Activated CD4-positive, alpha-beta T cell treated with anti-CD3 and anti-CD28 coated beads, Interleukin-2, amount 50 U/mL, for 48 hours (primary cell): ENCODE measurements around the gene MAP4K3.

Experiments
- DNase-seq, 2 experiments: peaks; one replicate each; pipeline ENCODE4 v3.0.0-alpha.2; 2020

The MAP4K3 gene

DNA sequence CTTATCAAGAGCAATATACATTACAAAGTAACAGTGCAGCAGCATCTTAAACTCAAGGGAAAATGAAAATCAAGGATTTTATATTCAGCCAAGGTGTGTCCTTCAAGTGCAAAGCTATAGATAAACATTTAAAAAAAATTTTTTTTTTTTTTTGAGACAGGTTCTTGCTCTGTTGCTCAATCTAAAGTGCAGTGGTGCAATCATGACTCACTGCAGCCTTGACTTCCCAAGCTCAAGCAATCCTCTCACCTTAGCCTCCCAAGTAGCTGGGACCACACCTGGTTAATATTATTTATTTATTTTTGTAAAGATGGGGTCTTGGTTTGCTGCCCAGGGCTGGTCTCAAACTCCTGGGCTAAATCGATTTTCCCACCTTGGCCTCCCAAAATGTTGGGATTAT lies 202.3 kb downstream of the MAP4K3 start:
- DNase-seq, result no peak

DNA sequence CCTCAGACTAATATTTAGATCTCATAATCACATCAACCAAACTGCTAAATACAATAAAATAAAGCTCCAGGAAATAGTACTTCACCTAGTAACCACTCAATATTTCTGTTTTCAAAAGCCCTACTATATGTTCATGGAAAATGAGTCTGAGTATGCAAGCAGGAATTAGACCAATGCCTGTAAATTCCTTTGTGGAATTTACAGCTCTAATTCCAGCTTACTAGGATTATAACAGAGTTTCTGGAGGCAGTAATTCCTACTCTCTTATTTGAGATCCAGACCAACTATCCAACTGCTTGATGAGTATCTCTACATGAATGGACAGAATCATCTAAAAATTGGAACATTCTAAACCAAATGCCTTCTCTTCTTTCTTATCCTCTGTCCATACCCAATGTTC lies 204.9 kb downstream of the MAP4K3 start:
- no peak for DNase-seq

DNA sequence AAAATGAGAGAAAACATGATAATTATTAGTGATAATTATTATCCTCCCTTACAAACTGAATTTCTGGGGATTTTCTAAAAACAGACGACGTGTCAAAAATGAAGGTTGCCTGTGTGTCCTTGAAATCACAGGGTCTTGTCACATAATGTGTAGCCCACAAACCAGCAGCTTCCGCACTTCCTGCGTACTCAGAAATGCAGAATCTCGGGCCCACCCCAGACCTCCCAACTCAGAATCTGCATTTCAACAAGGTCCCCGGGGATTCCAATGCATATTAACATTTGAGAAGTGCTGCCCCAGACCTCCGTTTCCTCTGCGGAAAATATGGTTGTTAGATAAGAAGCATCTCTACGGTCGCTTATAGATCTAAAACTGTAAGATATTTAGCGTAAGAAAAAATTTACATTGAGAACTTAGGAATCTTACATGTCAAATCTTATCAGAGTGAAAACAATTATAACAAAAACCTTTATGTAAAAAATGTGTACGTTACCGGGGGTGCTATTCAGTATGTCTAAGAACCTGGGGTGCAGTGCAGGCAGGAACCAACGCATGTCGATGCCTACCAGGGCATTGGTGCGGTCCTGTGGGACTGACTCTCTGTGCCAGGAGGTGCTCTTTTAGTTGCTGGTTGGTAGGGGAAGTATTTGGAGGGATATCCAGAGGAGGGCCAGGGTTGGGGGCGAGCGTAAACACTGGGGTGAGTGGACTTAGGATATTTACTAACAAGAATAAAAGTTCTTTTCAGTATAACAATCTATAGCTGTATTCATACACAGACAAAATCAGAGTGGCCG lies 208.5 kb downstream of the MAP4K3 start:
- DNase-seq, result peak in 1 of 2 experiments; percentile 29

DNA sequence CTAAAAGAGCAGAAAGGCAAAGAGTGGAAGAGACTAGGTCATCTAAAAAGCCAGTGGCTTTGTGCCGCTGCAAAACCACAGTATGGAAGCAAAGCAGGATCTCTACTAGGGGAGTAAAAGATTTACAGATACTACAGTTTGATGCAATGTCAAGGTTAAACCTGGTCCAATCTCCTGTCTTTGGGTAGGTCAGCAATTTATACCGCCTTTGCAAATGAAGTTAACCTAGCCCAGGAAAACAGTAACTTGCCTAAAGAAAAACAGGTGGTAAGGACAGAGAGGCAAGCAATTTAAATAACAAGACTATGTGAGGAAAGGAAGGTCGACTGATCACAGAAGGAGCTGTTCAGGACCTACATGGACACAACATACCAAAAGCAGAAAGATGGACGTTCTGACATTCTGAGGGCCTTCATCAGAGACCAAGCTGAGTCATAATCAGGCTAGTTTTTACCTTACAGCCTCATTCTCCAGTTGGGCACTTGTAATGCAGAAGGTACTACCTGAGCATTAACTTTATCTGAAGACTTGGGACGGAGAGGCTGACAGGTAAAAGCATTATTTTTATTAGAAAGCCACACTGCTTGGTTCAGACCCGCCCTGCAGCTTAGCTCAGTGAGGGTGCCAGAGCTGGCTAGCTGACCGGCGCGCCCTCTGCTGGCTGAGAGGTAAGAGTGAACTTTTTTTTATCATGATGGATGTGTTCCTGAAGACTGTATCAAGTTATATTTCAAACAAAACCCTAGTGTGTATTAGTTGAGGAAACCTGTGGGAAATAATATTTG lies 209.3 kb downstream of the MAP4K3 start:
- DNase-seq, result peak; percentile 83

DNA sequence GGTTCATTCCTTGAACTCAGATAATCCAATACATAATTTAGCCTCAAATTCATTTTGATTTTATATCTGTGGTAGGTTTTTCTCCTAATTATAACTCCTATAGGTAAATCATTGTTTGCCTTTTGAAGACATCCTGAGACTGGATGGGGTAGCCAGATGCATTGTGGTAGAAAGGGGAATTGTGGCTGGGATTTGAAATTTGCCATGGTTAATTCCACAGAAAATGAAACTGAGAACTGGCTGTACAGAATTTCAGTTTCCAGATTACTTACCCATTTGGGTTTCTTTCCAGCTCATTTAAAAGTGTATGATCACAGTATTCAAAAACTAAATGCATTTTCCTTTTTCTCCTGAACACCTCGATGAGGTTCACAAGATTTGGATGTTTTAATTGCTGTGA lies 211.5 kb downstream of the MAP4K3 start:
- DNase-seq, result no peak

DNA sequence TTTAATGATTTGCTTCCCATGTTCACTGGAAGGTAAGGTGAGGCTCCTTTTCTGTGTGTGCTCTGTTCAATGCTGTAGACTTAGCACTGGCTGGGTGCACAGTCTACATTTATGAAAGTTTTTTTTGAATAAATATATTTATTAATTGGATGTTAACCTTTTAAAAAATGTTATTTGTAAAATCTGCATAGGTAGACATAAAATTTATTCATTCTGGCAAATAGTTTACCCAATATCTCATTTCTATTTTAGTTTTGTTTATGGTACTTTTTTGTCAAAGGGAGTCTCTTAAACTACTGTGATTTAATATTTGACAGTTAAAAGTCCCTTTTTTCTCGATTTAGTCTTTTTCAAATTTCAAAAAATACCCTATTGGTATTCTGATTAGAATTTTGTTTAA lies 213.2 kb downstream of the MAP4K3 start:
- DNase-seq, result no peak

DNA sequence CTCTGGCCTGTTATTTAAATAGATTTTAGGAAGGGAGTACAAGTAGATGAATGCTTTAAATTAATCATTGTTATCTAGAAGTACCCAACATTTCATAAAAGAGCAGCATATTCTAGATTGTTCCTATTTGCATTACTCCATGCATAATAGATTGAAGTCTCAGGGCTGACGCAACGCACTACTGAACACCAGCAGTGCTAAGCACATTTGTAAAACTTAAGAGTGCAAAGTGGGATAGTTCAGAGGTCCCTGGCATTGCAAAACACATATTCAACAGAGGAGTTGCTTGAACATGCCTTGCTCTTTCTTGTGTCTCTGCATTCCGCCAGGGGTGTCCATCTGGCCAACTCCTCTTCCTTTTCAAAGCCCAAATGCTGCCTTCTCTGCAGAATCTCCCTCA lies 215.6 kb downstream of the MAP4K3 start:
- DNase-seq, result no peak

DNA sequence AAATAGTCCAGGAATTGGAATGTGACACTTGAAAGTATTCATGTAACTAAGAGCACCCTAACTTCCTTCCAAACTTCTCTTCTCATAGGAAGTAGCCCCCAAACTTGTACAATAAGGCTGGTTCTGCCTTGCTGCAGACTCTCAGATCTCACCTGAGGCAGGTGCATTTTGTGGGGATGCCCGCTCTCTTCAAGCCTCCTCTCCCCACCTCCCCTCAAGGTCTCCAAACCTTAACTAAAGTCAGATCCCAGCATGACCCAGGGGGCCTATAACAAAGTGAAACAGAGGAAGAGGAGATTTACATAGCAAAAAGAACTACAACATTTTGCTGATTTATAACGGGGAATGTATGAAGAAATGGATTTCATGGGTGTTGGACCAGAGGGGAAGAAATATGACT lies 216.9 kb downstream of the MAP4K3 start:
- no peak for DNase-seq

DNA sequence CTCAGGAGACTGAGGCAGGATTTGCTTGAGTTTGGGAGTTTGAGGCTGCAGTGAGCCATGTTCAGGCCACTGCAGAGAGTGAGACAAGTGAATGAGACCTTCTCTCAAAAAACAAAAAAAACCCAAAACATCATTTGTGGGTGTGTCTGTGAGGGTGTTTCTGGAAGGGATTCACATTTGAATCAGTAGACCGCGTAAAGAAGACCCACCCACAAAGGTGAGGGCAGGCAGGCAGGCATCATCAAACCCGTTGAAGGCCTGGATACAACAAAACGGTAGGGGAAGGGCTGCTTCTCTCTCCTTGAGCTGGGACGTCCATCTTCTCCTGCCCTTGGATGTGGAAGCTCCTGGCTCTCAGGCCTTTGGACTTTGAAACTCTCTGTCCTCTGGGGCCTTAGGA lies 218.7 kb downstream of the MAP4K3 start:
- DNase-seq, result no peak

DNA sequence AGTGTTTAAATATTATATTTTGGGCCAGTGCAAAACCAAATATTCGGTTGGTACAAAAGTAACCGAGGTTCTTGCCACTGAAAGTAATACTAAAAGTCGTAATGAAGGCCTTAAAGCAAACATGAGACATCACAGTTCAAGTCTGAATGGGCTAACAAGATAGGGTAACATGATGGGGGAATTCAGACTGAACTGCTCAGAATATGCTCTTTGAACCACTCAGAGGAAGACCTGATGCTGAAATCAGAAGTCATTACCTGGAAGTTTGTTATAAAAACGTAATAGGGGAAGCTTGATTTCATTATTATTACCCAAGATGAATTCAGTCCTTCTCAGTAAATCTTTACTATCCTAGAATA lies 219.9 kb downstream of the MAP4K3 start:
- no peak for DNase-seq

DNA sequence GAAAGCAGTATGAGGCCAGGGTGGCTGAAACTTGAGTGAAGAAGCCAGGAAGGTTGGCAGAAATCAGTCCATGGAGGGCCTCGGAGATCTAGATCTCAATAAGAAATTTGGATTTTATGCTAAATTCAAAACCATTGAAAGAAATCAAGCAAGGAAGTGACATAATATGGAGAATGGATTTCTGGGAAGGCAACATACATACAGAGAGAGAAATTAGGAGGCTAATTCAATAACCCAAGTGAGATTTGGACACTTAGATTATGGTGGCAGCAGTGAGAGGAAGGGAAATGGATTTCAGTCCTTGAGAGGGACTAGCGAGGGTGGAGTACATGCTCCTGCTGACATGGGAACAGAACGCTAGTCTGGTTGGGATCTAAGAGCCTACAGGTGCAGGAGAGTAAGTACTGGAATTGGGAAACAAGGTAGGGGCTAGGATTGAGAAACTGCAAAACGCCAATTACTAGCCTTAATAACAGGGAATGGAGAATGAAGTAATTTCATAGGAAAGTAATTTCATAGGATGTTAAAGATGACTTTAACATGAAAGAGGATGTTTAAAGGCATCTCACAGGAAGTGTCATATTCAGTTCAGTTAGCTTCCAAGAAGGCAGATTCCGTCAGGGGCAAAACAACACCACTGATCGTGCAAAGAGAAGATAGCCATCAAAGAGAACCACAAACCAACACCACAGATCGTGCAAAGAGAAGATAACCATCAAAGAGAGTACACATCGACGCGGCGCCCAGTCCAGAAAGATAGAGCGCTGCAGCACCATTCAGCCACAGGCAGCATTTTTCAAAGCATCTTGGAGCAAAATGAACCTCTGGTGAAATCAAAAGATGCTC lies 220.5 kb downstream of the MAP4K3 start:
- peak; percentile 60 to 67 for DNase-seq

DNA sequence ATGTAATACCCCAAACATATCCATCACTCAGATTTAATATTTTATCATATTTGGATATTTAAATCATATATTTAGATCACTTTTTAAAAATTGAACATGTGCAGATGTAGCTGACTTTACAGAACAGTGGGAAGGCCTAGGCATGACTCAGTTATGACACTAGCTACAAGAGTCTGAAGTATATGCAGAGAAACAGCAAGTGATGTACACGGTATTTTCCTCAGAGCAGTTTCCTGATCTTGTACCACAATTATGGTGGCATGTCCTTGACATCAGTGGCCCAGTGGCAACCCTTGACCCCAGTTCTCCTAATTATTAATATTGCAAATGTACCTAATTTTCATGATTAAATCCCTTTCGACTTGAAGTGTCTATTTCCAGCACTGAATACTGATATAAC lies 221.5 kb downstream of the MAP4K3 start:
- DNase-seq, result no peak

DNA sequence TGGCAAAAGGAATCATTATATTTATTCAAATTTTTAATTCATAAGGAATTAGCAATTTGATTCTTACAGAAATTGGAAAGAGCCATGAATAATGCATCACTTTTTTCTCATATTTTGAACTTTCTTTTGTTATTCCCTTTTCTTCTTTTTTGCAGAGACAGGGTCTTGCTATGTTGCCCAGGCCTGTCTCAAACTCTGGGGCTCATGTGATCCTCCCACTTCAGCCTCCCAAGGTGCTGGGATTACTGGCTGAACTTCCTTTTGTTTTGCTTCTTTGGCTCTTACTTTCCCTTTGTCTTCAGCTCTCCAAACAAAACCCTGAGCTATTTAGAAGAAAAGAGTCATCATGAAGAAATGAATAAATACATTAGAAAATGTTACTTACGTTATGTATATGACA lies 224.1 kb downstream of the MAP4K3 start:
- DNase-seq, result no peak

DNA sequence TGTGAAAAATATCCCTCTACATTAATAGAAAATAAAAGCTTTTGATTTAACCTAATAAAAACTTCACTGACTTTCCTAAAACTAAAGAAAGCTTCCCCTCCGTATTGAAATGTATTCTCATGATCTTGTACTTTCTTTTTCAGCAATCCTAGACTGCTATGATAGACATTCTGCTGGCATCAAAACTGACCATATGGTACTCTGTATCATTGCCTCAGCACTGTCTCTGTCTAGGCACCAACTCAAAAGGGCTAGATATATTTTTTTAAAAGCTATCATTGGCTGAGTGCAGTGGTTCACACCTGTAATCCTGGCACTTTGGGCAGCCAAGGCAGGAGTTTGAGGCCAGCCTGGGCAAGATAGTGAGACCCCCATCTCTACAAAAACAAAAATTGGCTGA lies 226.2 kb downstream of the MAP4K3 start:
- DNase-seq, result no peak

DNA sequence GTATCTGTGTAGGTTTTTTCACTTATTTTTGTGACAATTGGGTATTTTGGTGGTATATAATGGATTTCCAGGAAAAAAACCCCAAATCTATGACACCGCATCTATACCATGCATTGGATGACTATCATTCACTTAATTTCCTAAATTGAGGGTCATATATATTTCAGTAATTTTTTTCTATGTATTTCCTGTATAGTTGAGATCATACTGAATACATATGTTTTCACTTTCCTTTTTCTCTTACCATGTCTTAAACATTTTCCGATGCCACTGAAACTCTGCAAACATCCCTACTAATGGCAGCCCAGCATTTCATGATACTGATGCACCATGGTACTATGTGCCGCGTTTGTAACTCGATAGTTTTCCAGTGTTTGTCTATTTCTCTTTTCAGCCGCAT lies 233.7 kb downstream of the MAP4K3 start:
- DNase-seq, result no peak

DNA sequence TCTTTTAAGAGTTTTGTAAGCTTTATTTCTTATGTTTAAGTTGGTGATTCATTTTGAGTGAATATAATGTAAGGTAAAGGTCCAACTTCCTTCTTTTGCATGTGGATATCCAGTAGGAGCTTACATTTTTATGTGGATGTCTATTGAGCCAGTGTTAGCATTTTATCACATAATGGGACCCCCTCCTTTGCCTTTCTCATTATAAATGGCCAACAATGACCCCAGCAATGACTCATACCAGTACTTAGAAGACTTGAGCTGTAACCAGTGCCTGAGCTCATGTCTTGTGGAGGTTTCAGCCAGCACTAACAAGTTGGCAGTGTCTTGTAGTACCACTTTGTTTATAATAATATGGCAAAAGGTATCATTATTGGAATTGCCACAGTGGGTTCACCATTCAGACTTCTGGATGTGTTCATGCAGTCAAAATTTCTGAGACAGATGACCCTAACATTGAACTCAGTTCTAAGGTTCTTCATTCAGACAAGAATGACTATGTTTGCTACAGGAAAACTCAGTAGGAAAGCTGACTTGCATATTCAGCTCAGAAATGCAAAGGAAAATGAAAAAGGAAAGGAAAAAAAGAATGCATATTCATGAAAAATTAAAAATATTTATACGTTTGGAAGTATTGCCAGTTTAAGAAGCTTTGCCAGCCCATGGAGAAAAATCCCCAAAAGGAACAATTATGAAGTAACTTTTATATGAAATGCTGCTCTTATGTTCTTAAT lies 234.3 kb downstream of the MAP4K3 start:
- DNase-seq, result no peak
